Astrocyte (in vitro differentiated cells and primary cell): ENCODE data around the gene GALNT17. TPM values are rescaled to one million over a fixed set of nuclear protein-coding genes. Genes with fewer than 3 reads are reported as not detected.

Experiments used
- DNase-seq: peaks from one replicate; pipeline ENCODE4 v3.0.0-alpha.2; 2010; ENCODE audit warnings: low read depth
- FAIRE-seq: peaks from 2 replicates; lab custom pipeline; 2011; peaks lifted over from hg19 to GRCh38; lab: Jason Lieb, UNC
- H2AFZ ChIP-seq: 2 replicates; pipeline ENCODE4 v1.6.0; 2012; ENCODE audit warnings: low read depth, low read length, inconsistent platforms
- H3K27ac ChIP-seq: 2 replicates; pipeline ENCODE4 v1.5.1; 2011; ENCODE audit warnings: low read depth, low read length, inconsistent platforms
- H3K27me3 ChIP-seq: 2 replicates; pipeline ENCODE4 v1.6.0; 2011; ENCODE audit warnings: low read length, inconsistent platforms; ENCODE audit not compliant: insufficient read depth
- H3K36me3 ChIP-seq: 2 replicates; pipeline ENCODE4 v1.5.1; 2011; ENCODE audit warnings: low read length, inconsistent platforms; ENCODE audit not compliant: insufficient read depth
- H3K4me1 ChIP-seq: 2 replicates; pipeline ENCODE4 v1.5.1; 2011; ENCODE audit warnings: low read length, inconsistent platforms; ENCODE audit not compliant: insufficient read depth
- H3K4me2 ChIP-seq: 2 replicates; pipeline ENCODE4 v1.6.0; 2012; ENCODE audit warnings: low read length, inconsistent platforms
- H3K4me3 ChIP-seq: 2 replicates; pipeline ENCODE4 v1.5.1; 2011; ENCODE audit warnings: low read depth, mild to moderate bottlenecking, low read length, inconsistent platforms; ENCODE audit not compliant: insufficient read depth
- H3K79me2 ChIP-seq: 2 replicates; pipeline ENCODE4 v1.6.0; 2012; ENCODE audit warnings: mild to moderate bottlenecking, low read length, inconsistent platforms; ENCODE audit not compliant: insufficient read depth
- H3K9ac ChIP-seq: 2 replicates; pipeline ENCODE4 v1.6.0; 2012; ENCODE audit warnings: mild to moderate bottlenecking, low read length, inconsistent platforms
- H3K9me3 ChIP-seq: 2 replicates; pipeline ENCODE4 v1.5.1; 2012; ENCODE audit warnings: low read depth, mild to moderate bottlenecking, low read length, inconsistent platforms; ENCODE audit not compliant: insufficient read depth
- H4K20me1 ChIP-seq: 2 replicates; pipeline ENCODE4 v1.6.0; 2012; ENCODE audit warnings: low read length, inconsistent platforms; ENCODE audit not compliant: insufficient read depth
- H3K27ac Mint-ChIP-seq: one replicate; pipeline ENCODE4 v1.8.0; 2021; ENCODE audit warnings: mild to moderate bottlenecking, mixed read lengths; ENCODE audit not compliant: unreplicated experiment
- H3K27me3 Mint-ChIP-seq: one replicate; pipeline ENCODE4 v1.8.0; 2021; ENCODE audit warnings: low read depth, mixed read lengths; ENCODE audit not compliant: unreplicated experiment
- H3K36me3 Mint-ChIP-seq: one replicate; pipeline ENCODE4 v1.8.0; 2021; ENCODE audit warnings: low read depth, mixed read lengths; ENCODE audit not compliant: unreplicated experiment
- H3K4me1 Mint-ChIP-seq: one replicate; pipeline ENCODE4 v1.8.0; 2021; ENCODE audit warnings: low read depth, mixed read lengths; ENCODE audit not compliant: unreplicated experiment
- H3K4me3 Mint-ChIP-seq: one replicate; pipeline ENCODE4 v1.8.0; 2021; ENCODE audit warnings: mild to moderate bottlenecking, moderate library complexity, mixed read lengths; ENCODE audit not compliant: unreplicated experiment
- H3K9me3 Mint-ChIP-seq: one replicate; pipeline ENCODE4 v1.8.0; 2021; ENCODE audit warnings: mild to moderate bottlenecking, mixed read lengths; ENCODE audit not compliant: unreplicated experiment
- CTCF ChIP-seq: IDR thresholded peaks from 2 replicates; pipeline ENCODE4 v1.5.1; 2011; ENCODE audit warnings: low read depth, mild to moderate bottlenecking, inconsistent platforms, low read length, moderate library complexity; ENCODE audit not compliant: insufficient read depth
- EZH2 ChIP-seq: IDR thresholded peaks from 2 replicates; pipeline ENCODE4 v1.6.1; 2012; ENCODE audit warnings: mild to moderate bottlenecking, low read length, inconsistent platforms; ENCODE audit not compliant: insufficient read depth
- total RNA-seq: library from RNA; stranded (reverse); gene quantifications from 2 replicates; pipeline ENCODE4 v1.2.1, GENCODE V29; 2021

Gene GALNT17
- total RNA-seq, 1 donor from 2014 or later: 7.8 TPM

GRCh38 chr7:71220210-71220695 is 88.3 kb downstream of the GALNT17 start:
- no peaks in the 10 kb centered on the region for H3K79me2 ChIP-seq
- no peak overlapping the region for H3K27ac Mint-ChIP-seq
- no peak for FAIRE-seq

GRCh38 chr7:71221049-71221448 is 89.1 kb downstream of the GALNT17 start:
- FAIRE-seq: no peak
- Mint-ChIP-seq H3K36me3 (no peaks in the 10 kb centered on the region), H3K4me3 (no peak overlapping the region), H3K4me1 (no peaks in the 10 kb centered on the region), H3K9me3 (peaks cover 5% of the 10 kb centered on the region), H3K27ac (no peak overlapping the region), H3K27me3 (no peaks in the 10 kb centered on the region)
- no peaks in the 10 kb centered on the region for H3K4me1 ChIP-seq
- H4K20me1 ChIP-seq: no peaks in the 10 kb centered on the region
- no peak overlapping the region for H3K4me2 ChIP-seq
- DNase-seq: no peak
- H3K4me3 ChIP-seq: no peak overlapping the region
- TF ChIP-seq CTCF: no peak
- no peak for TF ChIP-seq EZH2
- H3K36me3 ChIP-seq: no peaks in the 10 kb centered on the region
- H3K9me3 ChIP-seq: no peaks in the 10 kb centered on the region
- H2AFZ ChIP-seq: no peak overlapping the region
- no peak overlapping the region for H3K9ac ChIP-seq
- H3K79me2 ChIP-seq: no peaks in the 10 kb centered on the region
- H3K27me3 ChIP-seq: no peaks in the 10 kb centered on the region
- H3K27ac ChIP-seq: no peak overlapping the region

More at GRCh38 chr7:71220210-71220695, 88.3 kb downstream of the GALNT17 start:
- Histone ChIP-seq H3K9me3 (no peaks in the 10 kb centered on the region), H3K36me3 (no peaks in the 10 kb centered on the region), H3K27ac (no peak overlapping the region), H3K4me1 (no peaks in the 10 kb centered on the region), H3K9ac (no peak overlapping the region), H4K20me1 (no peaks in the 10 kb centered on the region), H2AFZ (no peak overlapping the region), H3K4me3 (no peak overlapping the region), H3K4me2 (no peak overlapping the region), H3K27me3 (no peaks in the 10 kb centered on the region)
- no peak for DNase-seq
- Mint-ChIP-seq H3K27me3 (no peaks in the 10 kb centered on the region), H3K4me3 (no peak overlapping the region), H3K36me3 (no peaks in the 10 kb centered on the region), H3K9me3 (peaks cover 5% of the 10 kb centered on the region), H3K4me1 (no peaks in the 10 kb centered on the region)
- TF ChIP-seq EZH2 (no peak), CTCF (no peak)

GRCh38 chr7:71221549-71221948 is 89.6 kb downstream of the GALNT17 start:
- H3K4me1 Mint-ChIP-seq: no peaks in the 10 kb centered on the region
- H3K4me3 Mint-ChIP-seq: no peak overlapping the region
- FAIRE-seq (no peak), DNase-seq (no peak)
- peaks cover 5% of the 10 kb centered on the region for H3K9me3 Mint-ChIP-seq
- Histone ChIP-seq H2AFZ (no peak overlapping the region), H3K4me3 (no peak overlapping the region), H3K27me3 (no peaks in the 10 kb centered on the region), H3K9me3 (no peaks in the 10 kb centered on the region), H4K20me1 (no peaks in the 10 kb centered on the region), H3K36me3 (no peaks in the 10 kb centered on the region), H3K4me2 (no peak overlapping the region), H3K4me1 (no peaks in the 10 kb centered on the region), H3K79me2 (no peaks in the 10 kb centered on the region), H3K27ac (no peak overlapping the region), H3K9ac (no peak overlapping the region)
- H3K27me3 Mint-ChIP-seq: no peaks in the 10 kb centered on the region
- H3K36me3 Mint-ChIP-seq: no peaks in the 10 kb centered on the region
- TF ChIP-seq EZH2: no peak
- no peak for TF ChIP-seq CTCF
- H3K27ac Mint-ChIP-seq: no peak overlapping the region
